GM18520 (cell line): ENCODE data around the gene MEGF9.

Experiments
- ATAC-seq: cut with Tn5 transposase; IDR thresholded peaks from one replicate; pipeline ENCODE4 v1.9.1; 2021; ENCODE audit not compliant: unreplicated experiment

MEGF9 gene

GRCh38 chr9:120707170-120707569 is 7.1 kb downstream of the MEGF9 start:
- no peak for ATAC-seq

- no peak for ATAC-seq
Observed at GRCh38 chr9:120705174-120705573, 9.1 kb downstream of the MEGF9 start.

- ATAC-seq = no peak
Observed at GRCh38 chr9:120702075-120702474, 12.2 kb downstream of the MEGF9 start.

GRCh38 chr9:120701248-120701647 is 13.0 kb downstream of the MEGF9 start:
- no peak for ATAC-seq

GRCh38 chr9:120698766-120699165 is 15.5 kb downstream of the MEGF9 start:
- ATAC-seq = no peak

- ATAC-seq = no peak
Observed at GRCh38 chr9:120697448-120697847, 16.8 kb downstream of the MEGF9 start.

- ATAC-seq = no peak
Observed at GRCh38 chr9:120696551-120697230, 17.6 kb downstream of the MEGF9 start.

GRCh38 chr9:120694559-120694958 is 19.7 kb downstream of the MEGF9 start:
- no peak for ATAC-seq

GRCh38 chr9:120693700-120694008 is 20.6 kb downstream of the MEGF9 start:
- no peak for ATAC-seq

GRCh38 chr9:120692901-120693699 is 21.2 kb downstream of the MEGF9 start:
- peak; percentile 38 for ATAC-seq

GRCh38 chr9:120690372-120690771 is 23.9 kb downstream of the MEGF9 start:
- no peak for ATAC-seq

GRCh38 chr9:120689860-120690259 is 24.4 kb downstream of the MEGF9 start:
- ATAC-seq = no peak

- no peak for ATAC-seq
Observed at GRCh38 chr9:120688758-120689157, 25.5 kb downstream of the MEGF9 start.

- no peak for ATAC-seq
Observed at GRCh38 chr9:120683150-120683549, 31.1 kb downstream of the MEGF9 start.

- no peak for ATAC-seq
Observed at GRCh38 chr9:120681121-120681520, 33.1 kb downstream of the MEGF9 start.

GRCh38 chr9:120680579-120680978 is 33.7 kb downstream of the MEGF9 start:
- ATAC-seq = no peak

GRCh38 chr9:120680161-120680560 is 34.1 kb downstream of the MEGF9 start:
- no peak for ATAC-seq

GRCh38 chr9:120677965-120678364 is 36.3 kb downstream of the MEGF9 start:
- ATAC-seq = no peak

- ATAC-seq = no peak
Observed at GRCh38 chr9:120676767-120677402, 37.4 kb downstream of the MEGF9 start.

GRCh38 chr9:120668399-120668798 is 45.9 kb downstream of the MEGF9 start:
- ATAC-seq = no peak

- ATAC-seq = no peak
Observed at GRCh38 chr9:120663950-120664349, 50.3 kb downstream of the MEGF9 start.

- ATAC-seq = no peak
Observed at GRCh38 chr9:120663380-120663779, 50.9 kb downstream of the MEGF9 start.
